HG03571 (cell line): ENCODE data around the gene FMO2.

ENCODE experiments used
- ATAC-seq: cut with Tn5 transposase; IDR thresholded peaks from one replicate; pipeline ENCODE4 v1.9.1; 2021; ENCODE audit not compliant: unreplicated experiment

The FMO2 gene, protein sequence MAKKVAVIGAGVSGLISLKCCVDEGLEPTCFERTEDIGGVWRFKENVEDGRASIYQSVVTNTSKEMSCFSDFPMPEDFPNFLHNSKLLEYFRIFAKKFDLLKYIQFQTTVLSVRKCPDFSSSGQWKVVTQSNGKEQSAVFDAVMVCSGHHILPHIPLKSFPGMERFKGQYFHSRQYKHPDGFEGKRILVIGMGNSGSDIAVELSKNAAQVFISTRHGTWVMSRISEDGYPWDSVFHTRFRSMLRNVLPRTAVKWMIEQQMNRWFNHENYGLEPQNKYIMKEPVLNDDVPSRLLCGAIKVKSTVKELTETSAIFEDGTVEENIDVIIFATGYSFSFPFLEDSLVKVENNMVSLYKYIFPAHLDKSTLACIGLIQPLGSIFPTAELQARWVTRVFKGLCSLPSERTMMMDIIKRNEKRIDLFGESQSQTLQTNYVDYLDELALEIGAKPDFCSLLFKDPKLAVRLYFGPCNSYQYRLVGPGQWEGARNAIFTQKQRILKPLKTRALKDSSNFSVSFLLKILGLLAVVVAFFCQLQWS

DNA sequence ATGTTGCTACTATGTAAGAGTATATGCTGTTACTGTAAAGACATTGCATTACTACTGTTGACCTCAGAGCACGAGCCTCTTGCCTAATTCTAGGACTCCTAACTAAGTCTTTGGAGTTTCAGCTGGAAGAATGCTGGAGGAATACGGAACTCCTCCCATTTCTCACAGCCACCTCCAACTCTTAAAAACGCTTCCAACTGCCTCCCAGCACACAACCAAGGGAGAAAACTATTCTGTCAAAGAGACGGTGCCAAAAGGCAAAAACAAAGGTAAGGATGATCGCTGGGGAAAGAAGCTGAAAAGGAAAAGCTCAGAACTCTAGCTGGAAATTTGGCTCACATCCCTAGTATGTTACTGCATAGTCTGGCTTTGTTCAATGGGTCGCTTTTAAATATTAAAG, at the start of gene FMO2:
FMO2 (plus strand) TSS at position 210 of the 400 bp plus-strand sequence. CDS start 414 bp downstream, outside the sequence.
- no peak for ATAC-seq

DNA sequence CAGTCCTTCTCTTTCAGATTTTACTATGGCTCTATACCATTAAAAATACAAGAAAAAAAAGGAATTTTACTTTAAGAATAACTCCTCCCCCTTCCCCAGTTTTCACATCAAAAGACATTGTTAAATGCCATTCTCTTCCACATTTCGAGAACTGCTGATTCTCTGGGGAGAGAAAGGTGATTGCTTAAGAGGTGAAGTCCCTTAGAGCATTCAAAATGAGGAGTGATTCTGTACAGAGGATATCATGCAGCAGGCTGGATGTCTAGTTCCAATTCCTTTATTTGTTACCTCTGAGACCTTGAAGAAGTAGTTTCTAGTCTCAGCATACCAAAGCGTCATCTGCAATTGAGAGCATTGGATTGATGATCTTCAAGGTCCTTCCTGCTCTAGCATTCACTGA, 47.5 kb upstream of the FMO2 start:
- no peak for ATAC-seq

DNA sequence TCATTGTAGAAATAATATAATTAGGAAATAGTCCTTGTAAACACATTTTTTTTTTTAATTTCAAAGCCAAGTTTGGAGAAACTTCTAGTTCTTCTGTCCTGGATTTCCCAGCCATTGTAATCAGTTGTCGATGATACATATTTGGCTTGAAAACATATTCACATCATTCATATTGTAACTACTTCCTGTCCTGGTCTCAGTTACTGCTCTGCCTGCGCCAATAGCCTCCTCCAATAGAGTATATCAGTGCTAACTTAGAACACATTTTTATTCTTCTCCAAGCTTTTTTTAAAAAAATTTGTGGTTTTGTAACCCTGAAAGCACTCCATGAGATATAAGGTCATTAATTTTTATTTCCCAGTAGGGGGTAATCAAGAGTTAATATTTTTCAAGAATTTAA, 46.1 kb upstream of the FMO2 start:
- no peak for ATAC-seq

- ATAC-seq, result no peak
These were observed 45.2 kb upstream of the FMO2 start for GRCh38 chr1:171139890-171140289.

DNA sequence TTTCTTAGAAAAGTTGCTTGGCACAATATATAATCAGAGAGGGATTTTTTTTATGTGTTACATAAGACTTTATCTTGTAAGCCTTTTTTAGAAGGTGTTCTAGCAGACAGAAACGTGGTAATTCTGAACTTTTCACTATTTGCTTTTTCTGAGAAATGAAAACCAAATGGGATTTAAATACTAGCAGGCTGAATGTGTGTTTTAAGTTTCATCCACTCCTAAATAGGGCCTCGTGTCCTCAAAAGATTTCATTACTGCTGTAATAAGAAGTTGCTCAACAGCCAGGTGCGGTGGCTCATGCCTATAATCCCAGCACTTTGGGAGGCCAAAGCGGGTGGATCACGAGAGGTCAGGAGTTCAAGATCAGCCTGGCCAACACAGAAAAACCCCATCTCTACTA, 44.7 kb upstream of the FMO2 start:
- ATAC-seq, result no peak

DNA sequence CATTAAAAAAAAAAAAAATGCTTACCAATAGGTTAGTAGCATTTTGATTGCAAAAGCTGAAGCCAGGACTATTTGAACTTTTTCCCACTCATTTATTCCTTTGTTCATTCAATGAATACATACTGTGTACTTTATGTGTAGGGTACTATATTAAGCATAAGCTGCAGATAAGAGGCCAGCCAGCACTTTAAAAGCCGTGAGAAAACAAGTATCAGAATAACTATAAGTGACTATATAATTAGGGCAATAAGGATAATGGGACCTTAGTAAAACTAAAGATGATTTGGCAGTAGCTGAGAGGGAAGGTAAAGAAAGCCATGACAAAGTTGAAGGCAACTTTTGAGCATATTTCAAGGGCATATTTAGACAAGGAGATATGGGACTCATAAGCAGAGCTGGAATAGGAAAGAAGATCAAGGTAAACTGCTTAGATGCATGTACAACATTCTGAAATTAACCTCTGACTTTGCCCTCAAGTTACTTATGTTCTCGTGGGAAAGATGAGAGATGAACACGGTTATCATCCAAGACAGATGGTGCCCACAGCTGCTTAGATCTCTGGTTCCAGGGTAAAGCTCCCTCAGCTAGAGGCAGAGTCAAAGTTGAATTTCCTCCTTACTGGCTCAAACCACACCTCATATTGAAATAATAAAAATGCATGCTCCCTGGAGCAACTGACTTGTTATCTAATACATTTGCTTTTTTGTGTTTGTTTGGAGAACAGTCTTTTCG, 44.0 kb upstream of the FMO2 start:
- ATAC-seq, result no peak

DNA sequence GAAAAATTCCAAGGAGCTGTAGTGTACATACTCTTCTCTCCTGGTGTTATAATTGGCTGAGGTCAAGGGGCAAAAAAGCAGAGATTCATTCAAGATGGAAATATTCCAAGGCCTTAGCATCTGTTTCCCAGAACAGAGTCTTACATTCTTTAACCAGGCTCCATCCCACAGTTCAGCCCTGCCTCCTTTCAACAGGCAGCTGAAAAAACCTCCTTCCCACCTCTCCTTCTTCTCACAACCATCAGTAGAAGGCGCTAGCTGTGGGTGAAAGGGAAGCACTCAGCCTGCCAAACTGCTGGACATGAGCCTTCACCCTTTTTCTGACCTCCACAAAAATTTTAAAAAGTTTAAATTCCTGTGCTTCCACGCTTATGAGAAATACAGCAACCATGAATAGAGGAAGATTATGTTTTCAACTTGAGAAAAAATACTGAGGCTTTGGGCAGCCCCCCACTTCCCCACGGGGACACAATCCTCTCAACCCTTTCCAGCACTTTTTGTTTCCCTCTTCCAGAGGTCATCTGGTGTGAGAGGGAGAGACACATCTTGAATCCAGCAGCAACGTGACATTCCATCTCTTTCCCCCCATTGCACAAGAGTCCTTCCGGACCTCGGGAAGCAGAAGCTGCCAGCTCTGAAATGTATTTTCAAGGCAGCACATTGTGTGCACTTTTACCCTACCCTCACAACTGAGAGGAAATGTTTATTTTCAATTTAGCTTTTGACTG, 43.2 kb upstream of the FMO2 start:
- ATAC-seq, result no peak

DNA sequence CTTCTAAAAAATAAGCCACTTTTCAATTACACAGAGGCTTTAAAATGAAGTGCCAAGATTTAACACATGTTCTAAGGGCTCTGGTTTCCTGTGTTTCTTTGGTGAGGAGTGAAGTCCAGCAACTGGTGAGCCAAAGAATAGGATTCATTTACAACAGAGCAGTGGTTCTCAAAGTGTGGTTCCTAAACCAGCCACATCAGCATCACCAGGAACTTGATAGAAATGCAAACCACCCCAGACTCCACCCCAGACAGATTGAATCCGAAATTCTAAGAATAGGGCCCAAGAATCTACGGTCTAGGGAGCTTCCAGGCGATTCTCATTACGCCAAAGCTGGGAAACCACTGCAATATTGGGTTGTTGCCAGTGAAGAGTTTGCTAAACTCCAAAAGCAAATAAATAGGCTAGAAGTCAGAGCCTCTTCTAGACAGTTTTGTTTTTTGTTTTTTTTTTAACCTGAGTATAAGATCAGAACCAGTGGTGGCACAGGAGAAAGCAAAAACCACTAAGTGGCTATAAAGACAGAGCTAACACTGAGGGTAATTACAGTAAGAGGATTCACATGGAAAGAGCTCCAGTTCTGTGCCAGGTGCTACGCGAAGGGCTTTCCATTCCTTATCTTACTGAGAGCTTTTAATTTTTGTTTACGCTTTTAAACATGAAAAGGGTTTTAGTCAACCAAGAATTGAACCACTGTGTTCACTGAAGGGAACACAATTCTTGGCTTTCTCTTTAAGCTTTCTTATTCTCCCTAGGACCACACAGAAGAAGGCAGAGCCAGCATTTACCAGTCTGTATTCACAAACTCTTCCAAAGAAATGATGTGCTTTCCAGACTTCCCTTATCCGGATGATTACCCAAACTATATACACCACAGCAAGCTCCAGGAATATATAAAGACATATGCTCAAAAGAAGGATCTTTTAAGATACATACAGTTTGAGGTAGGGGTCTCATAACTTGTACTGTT, 42.4 kb upstream of the FMO2 start:
- no peak for ATAC-seq

- ATAC-seq, result no peak
These were observed 34.9 kb upstream of the FMO2 start for GRCh38 chr1:171150156-171150555.

GRCh38 chr1:171152549-171152948, 32.6 kb upstream of the FMO2 start:
- ATAC-seq, result no peak

GRCh38 chr1:171155484-171155883, 29.6 kb upstream of the FMO2 start:
- no peak for ATAC-seq

- no peak for ATAC-seq
These were observed 27.0 kb upstream of the FMO2 start for GRCh38 chr1:171158096-171158495.

DNA sequence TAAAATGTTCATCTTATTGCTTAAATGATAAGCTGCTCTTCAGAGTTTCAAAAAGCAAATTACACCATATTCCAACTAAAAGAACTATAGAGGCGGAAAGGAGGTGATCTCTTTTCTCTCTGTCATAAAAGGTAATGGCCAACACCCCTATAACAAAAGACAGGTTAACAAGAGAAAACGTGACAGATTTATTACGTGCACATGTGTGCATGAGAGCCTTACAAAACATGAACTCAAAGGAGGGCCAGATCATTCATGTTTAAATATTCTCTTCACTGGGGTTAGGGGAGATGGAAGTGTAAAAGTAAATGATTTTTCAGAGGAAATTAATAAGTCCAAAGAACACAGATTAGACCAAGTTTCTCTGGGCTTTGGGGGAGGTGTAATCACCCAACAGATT, 26.5 kb upstream of the FMO2 start:
- ATAC-seq, result no peak

DNA sequence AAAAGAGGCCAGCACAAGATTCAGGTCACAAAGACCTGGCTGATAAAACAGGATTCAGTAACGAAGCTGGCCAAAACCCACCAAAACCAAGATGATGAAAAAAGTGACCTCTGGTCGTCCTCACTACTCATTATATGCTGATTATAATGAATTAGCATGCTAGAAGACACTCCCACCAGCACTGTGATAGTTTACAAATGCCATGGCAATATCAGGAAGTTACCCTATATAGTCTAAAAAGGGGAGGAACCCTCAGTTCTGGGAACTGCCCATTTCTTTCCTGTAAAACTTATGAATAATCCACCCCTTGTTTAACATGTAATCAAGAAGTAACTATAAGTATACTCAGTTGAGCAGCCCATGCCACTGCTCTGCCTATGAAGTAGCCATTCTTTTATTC, 26.0 kb upstream of the FMO2 start:
- no peak for ATAC-seq

GRCh38 chr1:171160211-171160610, 24.9 kb upstream of the FMO2 start:
- ATAC-seq, result no peak

DNA sequence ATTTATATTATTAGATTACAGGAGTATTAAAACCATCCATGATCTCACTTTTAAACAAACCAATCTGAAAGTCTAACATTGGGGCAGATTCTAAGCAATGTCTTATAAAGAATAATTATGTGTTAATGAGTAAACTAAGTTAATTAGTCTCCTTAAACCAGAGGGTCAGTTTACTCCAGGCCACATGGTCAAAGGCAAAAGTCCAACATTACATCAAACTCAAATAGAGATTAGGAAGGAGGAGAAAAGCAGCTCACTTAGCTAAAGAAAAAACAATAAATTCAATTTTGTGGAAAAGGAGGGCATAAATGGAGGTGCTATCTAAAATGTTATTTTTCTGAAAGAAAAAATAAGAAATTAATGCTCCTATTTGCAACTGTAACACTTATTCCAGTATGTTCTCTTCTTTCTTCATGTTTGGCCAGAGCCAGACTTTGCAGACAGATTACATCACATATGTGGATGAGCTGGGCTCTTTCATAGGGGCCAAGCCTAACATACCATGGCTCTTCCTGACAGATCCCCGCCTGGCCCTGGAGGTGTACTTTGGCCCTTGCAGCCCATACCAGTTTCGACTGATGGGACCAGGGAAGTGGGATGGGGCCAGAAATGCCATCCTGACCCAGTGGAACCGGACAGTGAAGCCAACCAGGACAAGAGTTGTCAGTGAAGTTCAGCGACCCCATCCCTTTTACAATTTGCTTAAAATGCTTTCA, 24.3 kb upstream of the FMO2 start:
- ATAC-seq, result no peak

DNA sequence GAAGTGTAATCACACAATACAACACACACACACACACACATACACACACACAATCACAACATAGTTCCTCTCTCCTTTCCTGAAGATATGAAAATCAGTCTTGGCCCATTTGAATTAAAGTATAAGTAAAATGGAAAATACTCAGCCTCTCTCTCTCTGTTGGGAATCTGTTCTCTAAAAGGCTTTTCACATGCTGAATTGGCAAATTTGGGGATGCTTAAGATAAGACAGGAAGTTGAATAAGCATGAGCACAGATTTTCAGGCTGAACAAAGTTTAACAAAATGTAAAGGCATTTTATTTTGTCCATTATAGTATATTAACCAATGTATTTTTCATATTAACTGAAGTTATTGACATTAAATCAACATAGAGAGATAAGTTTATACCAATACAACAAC, 23.7 kb upstream of the FMO2 start:
- no peak for ATAC-seq

DNA sequence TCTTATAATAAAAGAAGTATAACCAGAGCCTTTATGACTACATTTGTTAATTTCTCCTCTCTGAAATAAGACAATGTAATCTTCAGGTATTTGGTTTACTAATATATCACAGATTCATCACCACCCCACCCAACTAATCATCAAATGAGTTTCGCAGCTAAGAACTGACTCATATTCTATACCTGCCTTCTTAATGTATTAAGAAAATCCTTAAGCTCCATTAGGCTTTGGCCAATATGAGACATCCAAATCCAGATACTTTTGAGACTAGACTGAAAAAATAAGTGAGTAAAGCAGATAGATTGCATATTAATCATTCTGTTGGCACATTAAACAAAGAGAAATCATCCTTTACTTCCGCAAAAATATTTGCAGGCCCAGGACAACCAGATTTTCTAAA, 18.7 kb upstream of the FMO2 start:
- ATAC-seq, result no peak

DNA sequence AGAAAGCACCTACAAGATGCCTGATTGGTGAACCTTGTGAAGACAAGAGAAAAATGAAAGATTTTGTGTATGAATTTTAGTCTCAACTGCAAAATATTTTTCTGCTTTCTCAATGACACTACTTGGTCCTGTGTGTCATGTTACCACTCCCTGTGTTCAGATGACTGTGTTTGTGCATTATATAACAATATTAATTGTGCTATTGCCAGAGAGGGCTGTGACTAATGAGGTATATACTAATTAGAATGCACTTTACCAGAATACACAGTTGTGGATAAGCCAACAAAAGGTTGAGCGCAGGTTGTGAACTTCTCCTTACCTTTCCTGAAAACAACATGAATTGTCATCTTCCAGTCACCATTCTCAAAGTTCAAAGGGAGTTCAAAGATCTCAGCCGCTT, 17.3 kb upstream of the FMO2 start:
- no peak for ATAC-seq

DNA sequence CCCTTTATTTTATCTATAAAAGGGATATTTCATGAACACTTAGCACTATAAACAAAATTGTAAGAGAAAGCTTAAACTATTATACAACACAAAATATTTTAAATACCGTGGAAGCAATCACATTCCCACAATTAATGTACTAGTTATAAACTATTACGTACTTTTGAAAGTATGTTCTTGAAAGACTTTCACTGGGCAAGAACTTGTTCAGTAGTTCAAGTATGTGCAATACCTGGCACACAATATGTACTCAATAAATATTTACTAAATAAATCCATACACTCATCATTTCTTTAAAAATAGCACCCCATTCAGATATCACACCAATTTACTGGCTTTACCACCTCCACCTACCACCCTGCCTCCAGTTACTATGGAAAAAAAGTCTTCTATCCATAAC, 12.6 kb upstream of the FMO2 start:
- ATAC-seq, result no peak
